ENCODE data around the gene CCDC152. TPM values are rescaled to one million over a fixed set of nuclear protein-coding genes. Genes with fewer than 3 reads are reported as not detected.

CCDC152 gene
- polyA plus RNA-seq, 3 donors = 0.09 to 0.18 (median 0.09) TPM

GRCh38 chr5:42770003-42770402, 13.4 kb downstream of the CCDC152 start:
- Histone ChIP-seq H3K27me3 (ENCODE audit: control insufficient read depth in 2 of 2, insufficient read depth in 2 of 2, low read length in 2 of 2) (no peaks in the 10 kb centered on the region), H3K27ac (ENCODE audit: low read depth in 1 of 2, low read length in 2 of 2) (no peak overlapping the region), H3K79me2 (ENCODE audit: insufficient read depth, low read length) (no peaks in the 10 kb centered on the region), H3K9me3 (replicated peaks in 1 of 2; ENCODE audit: control insufficient read depth in 1 of 2, insufficient read depth in 1 of 2, low read length in 2 of 2) (no peaks in the 10 kb centered on the region), H3K4me2 (replicated peaks; ENCODE audit: extremely low read depth, low read length, poor library complexity, severe bottlenecking) (no peak overlapping the region), H4K20me1 (ENCODE audit: insufficient read depth, low read length) (no peaks in the 10 kb centered on the region), H3K4me1 (ENCODE audit: control insufficient read depth in 1 of 2, insufficient read depth in 2 of 2, low read length in 2 of 2) (no peaks in the 10 kb centered on the region), H3K9ac (ENCODE audit: insufficient read depth, low read length, poor library complexity, severe bottlenecking) (no peak overlapping the region), H2AFZ (ENCODE audit: insufficient read depth, low read depth, low read length, poor library complexity, severe bottlenecking) (no peak overlapping the region), H3K4me3 (replicated peaks in 1 of 3; ENCODE audit: low read depth in 2 of 3, low read length in 3 of 3) (no peak overlapping the region), H3K36me3 (replicated peaks in 1 of 2; ENCODE audit: control insufficient read depth in 1 of 2, insufficient read depth in 2 of 2, low read length in 2 of 2) (no peaks in the 10 kb centered on the region)
- no peak overlapping the region for H3K4me3 Mint-ChIP-seq
- no peaks in the 10 kb centered on the region for H3K9me3 Mint-ChIP-seq
- no peak for DNase-seq
- H3K27me3 Mint-ChIP-seq (ENCODE audit: low read depth in 3 of 3) = peaks cover 0 to 5% (median 2%) of the 10 kb centered on the region in 3 donors
- intact Hi-C loops (cut with micrococcal nuclease) = no loop called here
- H3K27ac Mint-ChIP-seq = no peak overlapping the region
- peaks cover 6% of the 10 kb centered on the region for H3K4me1 Mint-ChIP-seq
- no peaks in the 10 kb centered on the region for H3K36me3 Mint-ChIP-seq
- no peak for TF ChIP-seq CTCF (IDR thresholded peaks at IDR 0.05)

DNA sequence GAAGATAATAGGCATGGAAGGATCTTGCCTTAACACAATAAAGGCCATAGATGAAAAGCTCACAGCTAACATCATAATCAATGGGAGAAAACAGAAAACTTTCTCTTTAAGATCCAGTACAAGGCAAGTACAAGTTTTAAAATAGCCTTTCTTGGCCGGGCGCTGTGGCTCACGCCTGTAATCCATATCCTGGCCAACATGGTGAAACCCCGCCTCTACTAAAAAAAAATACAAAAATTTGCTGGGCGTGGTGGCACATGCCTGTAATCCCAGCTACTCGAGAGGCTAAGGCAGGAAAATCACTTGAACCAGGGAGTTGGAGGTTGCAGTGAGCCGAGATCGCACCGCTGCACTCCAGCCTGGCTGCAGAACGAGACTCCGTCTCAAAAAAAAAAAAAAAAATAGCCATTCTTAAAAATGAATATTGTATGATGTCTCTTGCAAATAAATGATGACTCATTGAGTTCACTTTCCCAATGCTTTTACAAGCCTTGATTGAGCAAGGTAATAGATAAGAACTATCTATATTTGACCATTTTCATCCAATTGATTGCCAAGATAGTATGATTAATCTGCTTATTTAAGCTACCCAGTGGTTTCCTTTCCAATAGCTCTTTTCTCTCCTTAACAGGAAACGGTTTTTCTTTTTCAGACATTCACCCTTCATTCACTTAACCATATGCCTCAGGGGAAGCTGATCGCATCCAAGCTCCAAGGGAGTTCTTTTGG, 15.8 kb downstream of the CCDC152 start:
- Mint-ChIP-seq H3K4me1 (peaks cover under 1% of the 10 kb centered on the region), H3K36me3 (no peaks in the 10 kb centered on the region), H3K9me3 (no peaks in the 10 kb centered on the region), H3K27ac (no peak overlapping the region), H3K27me3 (ENCODE audit: low read depth in 3 of 3) (peaks cover 0 to 5% (median 0%) of the 10 kb centered on the region in 3 donors), H3K4me3 (no peak overlapping the region)
- DNase-seq = no peak
- Histone ChIP-seq H3K79me2 (ENCODE audit: insufficient read depth, low read length) (no peaks in the 10 kb centered on the region), H3K27ac (ENCODE audit: low read depth in 1 of 2, low read length in 2 of 2) (no peak overlapping the region), H3K4me3 (replicated peaks in 1 of 3; ENCODE audit: low read depth in 2 of 3, low read length in 3 of 3) (no peak overlapping the region), H3K36me3 (replicated peaks in 1 of 2; ENCODE audit: control insufficient read depth in 1 of 2, insufficient read depth in 2 of 2, low read length in 2 of 2) (no peaks in the 10 kb centered on the region), H3K4me1 (ENCODE audit: control insufficient read depth in 1 of 2, insufficient read depth in 2 of 2, low read length in 2 of 2) (no peaks in the 10 kb centered on the region), H3K27me3 (ENCODE audit: control insufficient read depth in 2 of 2, insufficient read depth in 2 of 2, low read length in 2 of 2) (no peaks in the 10 kb centered on the region), H3K9me3 (replicated peaks in 1 of 2; ENCODE audit: control insufficient read depth in 1 of 2, insufficient read depth in 1 of 2, low read length in 2 of 2) (no peaks in the 10 kb centered on the region), H3K9ac (ENCODE audit: insufficient read depth, low read length, poor library complexity, severe bottlenecking) (no peak overlapping the region), H2AFZ (ENCODE audit: insufficient read depth, low read depth, low read length, poor library complexity, severe bottlenecking) (no peak overlapping the region), H4K20me1 (ENCODE audit: insufficient read depth, low read length) (no peaks in the 10 kb centered on the region), H3K4me2 (replicated peaks; ENCODE audit: extremely low read depth, low read length, poor library complexity, severe bottlenecking) (no peak overlapping the region)
- 96% methylated on average over 5 of the region's 13 CpGs for WGBS (ENCODE audit: insufficient coverage)
- no peak for TF ChIP-seq CTCF (IDR thresholded peaks at IDR 0.05)
- intact Hi-C loops (cut with micrococcal nuclease) = no loop called here

Data from CD14-positive monocyte (primary cell).